Activated naive CD4-positive, alpha-beta T cell treated with Interleukin-2 at 50 U/mL for 16 hours (primary cell): ENCODE measurements around the gene CDY2A.
"Not testable (repeated sequence)": the region's sequence is repeated elsewhere in the genome, so short reads cannot be mapped to it uniquely, and the experiment has no call there.

Experiments
- DNase-seq: peaks from one replicate; pipeline ENCODE4 v3.0.0-alpha.2; 2020

The CDY2A gene

GRCh38 chrY:18025487-18025886 is at the start of gene CDY2A:
CDY2A (plus strand) TSS chrY:18025787; CDS start chrY:18026115, 328 bp downstream.
- DNase-seq, result not testable (repeated sequence)

GRCh38 chrY:17997586-17997985 is 28.0 kb upstream of the CDY2A start:
- not testable (repeated sequence) for DNase-seq

- not testable (repeated sequence) for DNase-seq
Measured at GRCh38 chrY:17998266-17998665, 27.3 kb upstream of the CDY2A start.

- not testable (repeated sequence) for DNase-seq
Measured at GRCh38 chrY:18023897-18024296, 1.7 kb upstream of the CDY2A start.

- DNase-seq, result not testable (repeated sequence)
Measured at GRCh38 chrY:18028845-18029244, 3.3 kb downstream of the CDY2A start.

- DNase-seq, result not testable (repeated sequence)
Measured at GRCh38 chrY:18030178-18030577, 4.6 kb downstream of the CDY2A start.

- DNase-seq, result not testable (repeated sequence)
Measured at GRCh38 chrY:18034100-18034814, 8.7 kb downstream of the CDY2A start.

- not testable (repeated sequence) for DNase-seq
Measured at GRCh38 chrY:18034864-18035263, 9.3 kb downstream of the CDY2A start.

- DNase-seq, result not testable (repeated sequence)
Measured at GRCh38 chrY:18044990-18045389, 19.4 kb downstream of the CDY2A start.

GRCh38 chrY:18048149-18049040 is 22.8 kb downstream of the CDY2A start:
- not testable (repeated sequence) for DNase-seq

- DNase-seq, result not testable (repeated sequence)
Measured at GRCh38 chrY:18049061-18049460, 23.5 kb downstream of the CDY2A start.

GRCh38 chrY:18056473-18056872 is 30.9 kb downstream of the CDY2A start:
- DNase-seq, result not testable (repeated sequence)

GRCh38 chrY:18073464-18073863 is 47.9 kb downstream of the CDY2A start:
- not testable (repeated sequence) for DNase-seq
